Central memory CD4-positive, alpha-beta T cell (primary cell): ENCODE data around the gene DRC7.
"Not testable (repeated sequence)": the region's sequence is repeated elsewhere in the genome, so short reads cannot be mapped to it uniquely, and the experiment has no call there.

Experiments
- DNase-seq: peaks from one replicate; pipeline ENCODE4 v3.0.0; 2022

Gene DRC7

GRCh38 chr16:57721356-57722209, 27.0 kb downstream of the DRC7 start:
- no peak for DNase-seq

GRCh38 chr16:57722210-57722499, 27.5 kb downstream of the DRC7 start:
- no peak for DNase-seq

GRCh38 chr16:57722651-57723050, 28.0 kb downstream of the DRC7 start:
- DNase-seq, result no peak

GRCh38 chr16:57723170-57723569, 28.6 kb downstream of the DRC7 start:
- DNase-seq, result no peak

- no peak for DNase-seq
Measured at GRCh38 chr16:57724531-57724930, 29.9 kb downstream of the DRC7 start.

- DNase-seq, result no peak
Measured at GRCh38 chr16:57725151-57725550, 30.5 kb downstream of the DRC7 start.

- no peak for DNase-seq
Measured at GRCh38 chr16:57725554-57725953, 30.9 kb downstream of the DRC7 start.

GRCh38 chr16:57725976-57726375, 31.4 kb downstream of the DRC7 start:
- DNase-seq, result no peak

- DNase-seq, result no peak
Measured at GRCh38 chr16:57726433-57726947, 31.9 kb downstream of the DRC7 start.

- DNase-seq, result no peak
Measured at GRCh38 chr16:57727610-57728009, 33.0 kb downstream of the DRC7 start.

GRCh38 chr16:57728336-57729181, 34.0 kb downstream of the DRC7 start:
- no peak for DNase-seq

- no peak for DNase-seq
Measured at GRCh38 chr16:57729182-57729484, 34.5 kb downstream of the DRC7 start.

GRCh38 chr16:57729852-57730251, 35.2 kb downstream of the DRC7 start:
- not testable (repeated sequence) for DNase-seq

GRCh38 chr16:57730771-57731730, 36.4 kb downstream of the DRC7 start:
- no peak for DNase-seq

GRCh38 chr16:57732037-57732436, 37.4 kb downstream of the DRC7 start:
- no peak for DNase-seq

- no peak for DNase-seq
Measured at GRCh38 chr16:57732714-57733113, 38.1 kb downstream of the DRC7 start.

GRCh38 chr16:57734308-57734924, 39.8 kb downstream of the DRC7 start:
- no peak for DNase-seq

GRCh38 chr16:57734925-57735754, 40.5 kb downstream of the DRC7 start:
- peak; percentile 99 for DNase-seq

- DNase-seq, result no peak
Measured at GRCh38 chr16:57735755-57736418, 41.3 kb downstream of the DRC7 start, which contains the start of gene KATNB1. TSS of gene KATNB1 (plus strand) at chr16:57735770. CDS start at chr16:57737244, 1,474 bp downstream.
